ENCODE measurements around the gene LOC101059915.
"Not testable (repeated sequence)": the region's sequence is repeated elsewhere in the genome, so short reads cannot be mapped to it uniquely, and the experiment has no call there.

The LOC101059915 gene

GRCh38 chrX:71679575-71680207 is 12.3 kb downstream of the LOC101059915 start:
- intact Hi-C loops (cut with DNase I), result no loop called here
- H3K9me3 ChIP-seq, result no peaks in the 10 kb centered on the region
- no peak for TF ChIP-seq POLR2A (IDR thresholded peaks at IDR 0.05)
- no peak for TF ChIP-seq CTCF (IDR thresholded peaks at IDR 0.05)
- TF ChIP-seq EP300 (IDR thresholded peaks at IDR 0.05), result no peak
- DNase-seq, result no peak
- no peaks in the 10 kb centered on the region for H3K27me3 ChIP-seq
- H3K36me3 ChIP-seq, result no peaks in the 10 kb centered on the region
- no peak overlapping the region for H3K4me3 ChIP-seq
- H3K4me1 ChIP-seq (ENCODE audit: insufficient read depth), result no peaks in the 10 kb centered on the region
- WGBS, 3 donors, result 83 to 93% (median 90%) methylated on average over 4 of the region's 4 CpGs
- H3K27ac ChIP-seq, result no peak overlapping the region

DNA sequence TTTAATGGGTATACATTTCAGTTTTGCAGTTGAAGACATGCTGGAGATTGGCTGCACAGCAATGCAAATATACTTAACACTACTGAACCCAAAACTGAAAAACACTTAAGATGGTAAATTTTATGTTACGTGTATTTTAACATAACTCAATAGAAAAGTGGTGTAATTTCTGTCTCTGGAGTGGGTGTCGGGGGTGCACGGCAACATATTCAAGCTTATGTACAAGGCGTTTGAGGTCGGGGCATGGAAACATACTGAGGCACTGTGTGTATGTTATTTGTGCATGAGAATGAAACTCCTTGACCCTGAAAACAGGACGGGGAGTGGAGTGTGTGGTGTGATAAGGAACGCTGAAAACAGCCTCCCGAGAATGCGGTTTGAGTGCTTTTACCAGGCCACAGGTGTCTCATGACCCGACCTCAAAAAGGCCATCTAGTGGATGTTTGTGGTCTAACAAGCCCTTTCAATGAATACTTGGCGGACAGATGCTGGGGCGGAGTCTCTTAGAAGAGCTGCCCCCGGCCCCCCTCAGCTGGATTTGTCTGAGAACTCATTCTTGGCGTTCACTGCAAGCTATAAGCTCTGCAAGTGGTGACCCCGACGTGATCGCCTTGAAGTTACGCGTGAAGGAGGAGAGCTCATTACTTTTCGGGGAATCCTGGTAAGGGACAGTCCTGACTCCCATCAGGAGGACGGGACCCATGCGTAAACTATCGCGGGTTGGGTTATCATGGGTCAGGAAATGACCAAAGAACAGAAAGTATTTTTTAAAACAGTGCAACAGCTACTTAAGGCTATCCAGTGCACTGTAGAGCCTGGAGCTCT is 29.5 kb downstream of the LOC101059915 start:
- H3K9me3 ChIP-seq; H3K27me3 ChIP-seq; DNase-seq; H3K4me3 ChIP-seq; H3K27ac ChIP-seq; intact Hi-C loops (cut with DNase I); H3K36me3 ChIP-seq; H3K4me1 ChIP-seq (ENCODE audit: insufficient read depth): not testable (repeated sequence)
- WGBS, 3 donors, result no CpG with 5 or more reads among the region's 24 CpGs

DNA sequence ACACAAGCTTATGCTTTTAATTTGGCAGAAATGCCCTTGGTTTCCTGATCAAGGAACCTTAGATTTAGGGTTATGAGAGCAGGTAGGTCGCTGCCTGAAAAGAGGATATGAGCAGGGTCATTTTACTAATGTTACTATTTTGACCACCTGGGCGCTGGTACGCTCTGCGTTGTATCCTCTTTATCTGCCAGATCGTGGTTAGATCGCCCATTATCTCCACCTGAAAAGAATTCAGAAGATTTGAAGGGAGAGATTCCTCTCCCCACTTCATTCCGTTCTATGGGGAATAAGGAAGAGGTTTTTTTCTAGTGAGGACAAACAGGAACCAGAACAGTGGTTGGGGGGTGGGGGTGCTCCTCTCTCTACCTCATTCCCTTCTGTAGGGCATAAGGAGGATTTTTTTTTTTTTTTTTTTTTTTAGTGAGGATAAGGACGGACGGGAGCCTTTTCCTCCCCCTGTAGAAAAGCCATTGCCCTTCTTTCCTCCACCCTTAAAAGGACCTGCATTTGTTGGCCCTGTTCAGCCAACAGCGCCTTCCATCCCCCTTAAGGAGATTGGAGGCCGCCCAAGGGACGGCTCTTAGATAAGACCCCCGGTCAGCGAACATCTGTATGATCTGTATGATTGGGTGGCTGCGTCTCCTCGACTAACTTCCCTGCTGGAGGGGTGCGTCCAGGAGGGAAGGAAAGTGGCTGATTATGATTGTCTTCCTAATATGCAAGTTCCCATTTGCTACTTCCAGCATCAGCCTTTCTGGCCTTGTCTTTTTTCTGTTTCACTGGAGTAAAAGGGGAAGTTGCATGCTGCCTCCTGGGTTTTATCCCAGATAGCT is 30.3 kb downstream of the LOC101059915 start:
- intact Hi-C loops (cut with DNase I), result not testable (repeated sequence)

GRCh38 chrX:71698299-71699022 is 31.1 kb downstream of the LOC101059915 start:
- no CpG with 5 or more reads among the region's 12 CpGs for whole genome bisulfite sequencing, 3 donors
- H3K9me3 ChIP-seq; H3K4me3 ChIP-seq; H3K4me1 ChIP-seq (ENCODE audit: insufficient read depth); intact Hi-C loops (cut with DNase I); H3K27me3 ChIP-seq; DNase-seq; H3K36me3 ChIP-seq; H3K27ac ChIP-seq: not testable (repeated sequence)

More for the DNA sequence above, 30.3 kb downstream of the LOC101059915 start:
- not testable (repeated sequence) for DNase-seq; H3K27me3 ChIP-seq; H3K4me1 ChIP-seq (ENCODE audit: insufficient read depth); H3K4me3 ChIP-seq; H3K36me3 ChIP-seq; H3K9me3 ChIP-seq; H3K27ac ChIP-seq
- WGBS, 3 donors, result no CpG with 5 or more reads among the region's 17 CpGs

- no CpG with 5 or more reads among the region's 4 CpGs for WGBS, 3 donors
- intact Hi-C loops (cut with DNase I); H3K9me3 ChIP-seq; DNase-seq; H3K4me3 ChIP-seq; H3K36me3 ChIP-seq; H3K27ac ChIP-seq; H3K27me3 ChIP-seq; H3K4me1 ChIP-seq (ENCODE audit: insufficient read depth): not testable (repeated sequence)
Measured at GRCh38 chrX:71699023-71699344, 31.6 kb downstream of the LOC101059915 start.

- no CpG with 5 or more reads among the region's 12 CpGs for WGBS, 3 donors
- H3K4me1 ChIP-seq (ENCODE audit: insufficient read depth); H3K9me3 ChIP-seq; H3K4me3 ChIP-seq; intact Hi-C loops (cut with DNase I); H3K27ac ChIP-seq; DNase-seq; H3K27me3 ChIP-seq; H3K36me3 ChIP-seq: not testable (repeated sequence)
Measured at GRCh38 chrX:71702853-71703252, 35.5 kb downstream of the LOC101059915 start.

DNA sequence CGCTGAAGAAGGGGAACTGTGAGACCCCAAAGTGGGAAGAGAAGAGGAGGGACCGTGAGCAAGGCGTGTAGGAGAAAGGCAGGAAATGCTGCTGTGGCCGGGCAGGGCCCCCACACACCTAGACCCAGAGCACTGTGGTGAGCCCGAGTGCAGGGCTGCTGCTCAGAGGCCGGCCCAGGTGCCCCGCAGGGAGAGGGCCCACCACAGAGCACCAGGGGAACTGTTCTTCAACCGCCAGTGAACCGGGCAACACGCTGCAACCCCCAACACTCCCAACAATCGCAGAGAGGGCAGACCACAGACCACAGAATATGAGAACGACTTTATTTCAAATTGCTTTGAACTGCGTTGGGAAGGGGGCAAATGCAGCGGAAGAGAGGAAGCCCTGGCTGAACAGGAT is 46.7 kb downstream of the LOC101059915 start:
- H3K27me3 ChIP-seq; intact Hi-C loops (cut with DNase I); DNase-seq; H3K4me1 ChIP-seq (ENCODE audit: insufficient read depth); H3K36me3 ChIP-seq; H3K4me3 ChIP-seq; H3K9me3 ChIP-seq; H3K27ac ChIP-seq: not testable (repeated sequence)
- no CpG with 5 or more reads among the region's 14 CpGs for WGBS, 3 donors

- H3K4me1 ChIP-seq (ENCODE audit: insufficient read depth); H3K27ac ChIP-seq; intact Hi-C loops (cut with DNase I); H3K27me3 ChIP-seq; H3K4me3 ChIP-seq; H3K36me3 ChIP-seq; DNase-seq; H3K9me3 ChIP-seq: not testable (repeated sequence)
- WGBS, 3 donors, result no CpG with 5 or more reads among the region's 8 CpGs
Measured at GRCh38 chrX:71715551-71715950, 48.2 kb downstream of the LOC101059915 start.

GRCh38 chrX:71716323-71716722 is 49.0 kb downstream of the LOC101059915 start:
- H3K4me1 ChIP-seq (ENCODE audit: insufficient read depth); intact Hi-C loops (cut with DNase I): not testable (repeated sequence)
- no CpG with 5 or more reads among the region's 12 CpGs for WGBS, 3 donors

DNA sequence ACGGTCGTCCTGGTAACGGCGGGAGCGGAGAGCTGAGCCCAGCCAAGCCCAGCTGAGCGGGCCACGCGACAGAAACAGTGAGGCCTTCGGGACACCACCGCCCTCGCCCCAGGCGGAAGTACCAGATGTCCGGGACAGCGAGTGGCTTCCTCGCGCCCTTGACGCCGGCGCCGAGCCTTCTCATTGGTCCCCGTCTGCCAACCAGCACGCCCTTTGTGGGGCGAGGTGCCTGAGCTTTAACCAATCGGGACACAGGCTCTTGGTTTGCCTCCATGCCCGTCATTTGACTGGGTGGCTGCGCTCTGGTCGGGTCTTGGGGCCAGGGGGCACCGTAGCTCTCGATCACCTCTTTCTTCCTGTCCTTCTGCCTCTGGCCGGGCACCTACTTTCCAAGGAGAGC is 50.8 kb downstream of the LOC101059915 start, which contains the start of gene CXorf49:
CXorf49 (minus strand) TSS at position 101 of the 400 bp plus-strand sequence. CDS start 134 bp downstream, outside the sequence.
- intact Hi-C loops (cut with DNase I); H3K4me1 ChIP-seq (ENCODE audit: insufficient read depth); H3K4me3 ChIP-seq; DNase-seq; H3K36me3 ChIP-seq; H3K27ac ChIP-seq; H3K27me3 ChIP-seq; H3K9me3 ChIP-seq: not testable (repeated sequence)
- no CpG with 5 or more reads among the region's 30 CpGs for WGBS, 3 donors

More at GRCh38 chrX:71716323-71716722, 49.0 kb downstream of the LOC101059915 start:
- H3K27me3 ChIP-seq, H3K36me3 ChIP-seq, H3K4me3 ChIP-seq, DNase-seq, H3K9me3 ChIP-seq, H3K27ac ChIP-seq: not testable (repeated sequence)

All from ovary (tissue), 7 donors.